Measurements from ENCODE around the gene ZGPAT.
A peak's percentile ranks its signal among the peaks of the same experiment; 100 is the strongest.

ZGPAT gene

GRCh38 chr20:63692436-63693082, 15.3 kb upstream of the ZGPAT start:
- no peak for DNase-seq (ENCODE audit: low read depth in 2 of 2)

GRCh38 chr20:63693083-63693732, 14.6 kb upstream of the ZGPAT start:
- no peak for DNase-seq (ENCODE audit: low read depth in 2 of 2)

- no peak for DNase-seq (ENCODE audit: low read depth in 2 of 2)
Measured at GRCh38 chr20:63693733-63694583, 13.9 kb upstream of the ZGPAT start.

GRCh38 chr20:63694584-63695423, 13.0 kb upstream of the ZGPAT start:
- no peak for DNase-seq (ENCODE audit: low read depth in 2 of 2)

- DNase-seq (ENCODE audit: low read depth in 2 of 2), result no peak
Measured at GRCh38 chr20:63695424-63696305, 12.2 kb upstream of the ZGPAT start.

- DNase-seq (ENCODE audit: low read depth in 2 of 2), result no peak
Measured at GRCh38 chr20:63696306-63696627, 11.6 kb upstream of the ZGPAT start.

GRCh38 chr20:63696628-63697356, 11.0 kb upstream of the ZGPAT start, which contains the start of gene TNFRSF6B:
TNFRSF6B (plus strand) TSS chr20:63696652; CDS start chr20:63696768, 116 bp downstream.
- no peak for DNase-seq (ENCODE audit: low read depth in 2 of 2)

GRCh38 chr20:63697357-63697867, 10.4 kb upstream of the ZGPAT start:
- DNase-seq (ENCODE audit: low read depth in 2 of 2), result no peak

- DNase-seq (ENCODE audit: low read depth in 2 of 2), result no peak
Measured at GRCh38 chr20:63697868-63698545, 9.8 kb upstream of the ZGPAT start.

GRCh38 chr20:63698739-63699465, 8.9 kb upstream of the ZGPAT start:
- DNase-seq (ENCODE audit: low read depth in 2 of 2), result peak in 1 of 2 experiments; percentile 61

GRCh38 chr20:63699466-63700198, 8.2 kb upstream of the ZGPAT start:
- DNase-seq (ENCODE audit: low read depth in 2 of 2), result no peak

GRCh38 chr20:63700199-63701050, 7.4 kb upstream of the ZGPAT start:
- DNase-seq (ENCODE audit: low read depth in 2 of 2), result no peak

- DNase-seq (ENCODE audit: low read depth in 2 of 2), result no peak
Measured at GRCh38 chr20:63701051-63701328, 6.8 kb upstream of the ZGPAT start.

- DNase-seq (ENCODE audit: low read depth in 2 of 2), result no peak
Measured at GRCh38 chr20:63701329-63702035, 6.4 kb upstream of the ZGPAT start.

- DNase-seq (ENCODE audit: low read depth in 2 of 2), result no peak
Measured at GRCh38 chr20:63702036-63702665, 5.7 kb upstream of the ZGPAT start.
